ENCODE data around the gene RERE.

GRCh38 chr1:8848663-8849386 lies 31.4 kb upstream of the RERE start:
- TF ChIP-seq, protein P1, sequence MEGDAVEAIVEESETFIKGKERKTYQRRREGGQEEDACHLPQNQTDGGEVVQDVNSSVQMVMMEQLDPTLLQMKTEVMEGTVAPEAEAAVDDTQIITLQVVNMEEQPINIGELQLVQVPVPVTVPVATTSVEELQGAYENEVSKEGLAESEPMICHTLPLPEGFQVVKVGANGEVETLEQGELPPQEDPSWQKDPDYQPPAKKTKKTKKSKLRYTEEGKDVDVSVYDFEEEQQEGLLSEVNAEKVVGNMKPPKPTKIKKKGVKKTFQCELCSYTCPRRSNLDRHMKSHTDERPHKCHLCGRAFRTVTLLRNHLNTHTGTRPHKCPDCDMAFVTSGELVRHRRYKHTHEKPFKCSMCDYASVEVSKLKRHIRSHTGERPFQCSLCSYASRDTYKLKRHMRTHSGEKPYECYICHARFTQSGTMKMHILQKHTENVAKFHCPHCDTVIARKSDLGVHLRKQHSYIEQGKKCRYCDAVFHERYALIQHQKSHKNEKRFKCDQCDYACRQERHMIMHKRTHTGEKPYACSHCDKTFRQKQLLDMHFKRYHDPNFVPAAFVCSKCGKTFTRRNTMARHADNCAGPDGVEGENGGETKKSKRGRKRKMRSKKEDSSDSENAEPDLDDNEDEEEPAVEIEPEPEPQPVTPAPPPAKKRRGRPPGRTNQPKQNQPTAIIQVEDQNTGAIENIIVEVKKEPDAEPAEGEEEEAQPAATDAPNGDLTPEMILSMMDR (IDR thresholded peaks at IDR 0.05; ENCODE audit: poor library complexity), result peak; percentile 92
- TF ChIP-seq EZH2phosphoT487 (IDR thresholded peaks at IDR 0.05; ENCODE audit: low read depth, severe bottlenecking, unreplicated experiment), result no peak
- no peak for TF ChIP-seq EZH2 (IDR thresholded peaks at IDR 0.05; ENCODE audit: borderline replicate concordance)

Data from hepatocyte (in vitro differentiated cells).